ENCODE data around the gene UBAC2. TPM values are rescaled to one million over a fixed set of nuclear protein-coding genes. Genes with fewer than 3 reads are reported as not detected.

The UBAC2 gene
- total RNA-seq, 1 experiment from 2014 or later = 103 TPM

- DNase-seq = no peak
- Mint-ChIP-seq H3K27me3 (ENCODE audit: insufficient read depth, unreplicated experiment) (no peaks in the 10 kb centered on the region), H3K27ac (ENCODE audit: unreplicated experiment) (no peak overlapping the region), H3K4me1 (ENCODE audit: low read depth, unreplicated experiment) (no peaks in the 10 kb centered on the region), H3K9me3 (ENCODE audit: unreplicated experiment) (no peaks in the 10 kb centered on the region), H3K4me3 (ENCODE audit: unreplicated experiment) (no peak overlapping the region), H3K36me3 (ENCODE audit: insufficient read depth, unreplicated experiment) (peaks cover 52% of the 10 kb centered on the region)
- Histone ChIP-seq H3K9me3 (no peaks in the 10 kb centered on the region), H3K4me3 (ENCODE audit: low read depth, low read length) (no peak overlapping the region), H3K36me3 (ENCODE audit: control insufficient read depth, insufficient read depth, low read length) (no peaks in the 10 kb centered on the region), H3K27me3 (replicated peaks; ENCODE audit: control insufficient read depth, insufficient read depth, low read length) (no peaks in the 10 kb centered on the region), H3K4me1 (no peaks in the 10 kb centered on the region)
- TF ChIP-seq CTCF (IDR thresholded peaks at IDR 0.05; ENCODE audit: insufficient read depth in 1 of 2, low read depth in 1 of 2, low read length in 1 of 2, severe bottlenecking in 1 of 2, unreplicated experiment in 1 of 2) = no peak
- POLR2A ChIA-PET = no interaction called here
- no TSS peak for BruUV-seq (replicated peaks)
- CTCF ChIA-PET = no interaction called here
- intact Hi-C loops (cut with micrococcal nuclease; ENCODE audit: unreplicated experiment) = no loop called here
Measured at GRCh38 chr13:99377641-99378040, 177.0 kb downstream of the UBAC2 start.

GRCh38 chr13:99378985-99379733 is 178.5 kb downstream of the UBAC2 start:
- Mint-ChIP-seq H3K9me3 (ENCODE audit: unreplicated experiment) (no peaks in the 10 kb centered on the region), H3K4me1 (ENCODE audit: low read depth, unreplicated experiment) (no peaks in the 10 kb centered on the region), H3K4me3 (ENCODE audit: unreplicated experiment) (no peak overlapping the region), H3K36me3 (ENCODE audit: insufficient read depth, unreplicated experiment) (peaks cover 45% of the 10 kb centered on the region), H3K27ac (ENCODE audit: unreplicated experiment) (no peak overlapping the region), H3K27me3 (ENCODE audit: insufficient read depth, unreplicated experiment) (no peaks in the 10 kb centered on the region)
- BruUV-seq (replicated peaks) = no TSS peak
- DNase-seq = no peak
- H3K9me3 ChIP-seq = no peaks in the 10 kb centered on the region
- intact Hi-C loops (cut with micrococcal nuclease; ENCODE audit: unreplicated experiment) = no loop called here
- H3K36me3 ChIP-seq (ENCODE audit: control insufficient read depth, insufficient read depth, low read length) = no peaks in the 10 kb centered on the region
- CTCF ChIA-PET = no interaction called here
- no peak for TF ChIP-seq CTCF (IDR thresholded peaks at IDR 0.05; ENCODE audit: insufficient read depth in 1 of 2, low read depth in 1 of 2, low read length in 1 of 2, severe bottlenecking in 1 of 2, unreplicated experiment in 1 of 2)
- no peak overlapping the region for H3K4me3 ChIP-seq (ENCODE audit: low read depth, low read length)
- POLR2A ChIA-PET = no interaction called here
- H3K27me3 ChIP-seq (replicated peaks; ENCODE audit: control insufficient read depth, insufficient read depth, low read length) = no peaks in the 10 kb centered on the region
- H3K4me1 ChIP-seq = no peaks in the 10 kb centered on the region

GRCh38 chr13:99379856-99380801 is 179.5 kb downstream of the UBAC2 start:
- POLR2A ChIA-PET = no interaction called here
- no peaks in the 10 kb centered on the region for H3K27me3 Mint-ChIP-seq (ENCODE audit: insufficient read depth, unreplicated experiment)
- H3K4me3 Mint-ChIP-seq (ENCODE audit: unreplicated experiment) = no peak overlapping the region
- Histone ChIP-seq H3K9me3 (no peaks in the 10 kb centered on the region), H3K27me3 (replicated peaks; ENCODE audit: control insufficient read depth, insufficient read depth, low read length) (no peaks in the 10 kb centered on the region), H3K4me1 (no peaks in the 10 kb centered on the region), H3K36me3 (ENCODE audit: control insufficient read depth, insufficient read depth, low read length) (no peaks in the 10 kb centered on the region), H3K4me3 (ENCODE audit: low read depth, low read length) (no peak overlapping the region)
- no peak for TF ChIP-seq CTCF (IDR thresholded peaks at IDR 0.05; ENCODE audit: insufficient read depth in 1 of 2, low read depth in 1 of 2, low read length in 1 of 2, severe bottlenecking in 1 of 2, unreplicated experiment in 1 of 2)
- no peak overlapping the region for H3K27ac Mint-ChIP-seq (ENCODE audit: unreplicated experiment)
- BruUV-seq (replicated peaks) = no TSS peak
- intact Hi-C loops (cut with micrococcal nuclease; ENCODE audit: unreplicated experiment) = no loop called here
- DNase-seq = no peak
- H3K36me3 Mint-ChIP-seq (ENCODE audit: insufficient read depth, unreplicated experiment) = peaks cover 36% of the 10 kb centered on the region
- no peaks in the 10 kb centered on the region for H3K4me1 Mint-ChIP-seq (ENCODE audit: low read depth, unreplicated experiment)
- CTCF ChIA-PET = no interaction called here
- H3K9me3 Mint-ChIP-seq (ENCODE audit: unreplicated experiment) = no peaks in the 10 kb centered on the region
